ENCODE measurements around the gene POFUT2. TPM values are rescaled to one million over a fixed set of nuclear protein-coding genes. Genes with fewer than 3 reads are reported as not detected.

Gene POFUT2
- total RNA-seq, 4 donors from 2014 or later: 6.2 to 49.7 (median 24.6) TPM

GRCh38 chr21:45299026-45299863, 11.6 kb upstream of the POFUT2 start:
- intact Hi-C loops (cut with DNase I; ENCODE audit: low total_unique reads): no loop called here
- no peak overlapping the region for H3K27ac ChIP-seq
- no peaks in the 10 kb centered on the region for H3K27me3 ChIP-seq
- H3K4me3 ChIP-seq: no peak overlapping the region
- no peaks in the 10 kb centered on the region for H3K9me3 ChIP-seq
- H3K36me3 ChIP-seq: no peaks in the 10 kb centered on the region
- no peak for TF ChIP-seq POLR2A (IDR thresholded peaks at IDR 0.05)
- TF ChIP-seq, protein P1, sequence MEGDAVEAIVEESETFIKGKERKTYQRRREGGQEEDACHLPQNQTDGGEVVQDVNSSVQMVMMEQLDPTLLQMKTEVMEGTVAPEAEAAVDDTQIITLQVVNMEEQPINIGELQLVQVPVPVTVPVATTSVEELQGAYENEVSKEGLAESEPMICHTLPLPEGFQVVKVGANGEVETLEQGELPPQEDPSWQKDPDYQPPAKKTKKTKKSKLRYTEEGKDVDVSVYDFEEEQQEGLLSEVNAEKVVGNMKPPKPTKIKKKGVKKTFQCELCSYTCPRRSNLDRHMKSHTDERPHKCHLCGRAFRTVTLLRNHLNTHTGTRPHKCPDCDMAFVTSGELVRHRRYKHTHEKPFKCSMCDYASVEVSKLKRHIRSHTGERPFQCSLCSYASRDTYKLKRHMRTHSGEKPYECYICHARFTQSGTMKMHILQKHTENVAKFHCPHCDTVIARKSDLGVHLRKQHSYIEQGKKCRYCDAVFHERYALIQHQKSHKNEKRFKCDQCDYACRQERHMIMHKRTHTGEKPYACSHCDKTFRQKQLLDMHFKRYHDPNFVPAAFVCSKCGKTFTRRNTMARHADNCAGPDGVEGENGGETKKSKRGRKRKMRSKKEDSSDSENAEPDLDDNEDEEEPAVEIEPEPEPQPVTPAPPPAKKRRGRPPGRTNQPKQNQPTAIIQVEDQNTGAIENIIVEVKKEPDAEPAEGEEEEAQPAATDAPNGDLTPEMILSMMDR (IDR thresholded peaks at IDR 0.05): no peak
- peak; percentile 13 to 17 for DNase-seq
- H3K4me1 ChIP-seq: peaks cover 0 to 12% of the 10 kb centered on the region in 2 donors

DNA sequence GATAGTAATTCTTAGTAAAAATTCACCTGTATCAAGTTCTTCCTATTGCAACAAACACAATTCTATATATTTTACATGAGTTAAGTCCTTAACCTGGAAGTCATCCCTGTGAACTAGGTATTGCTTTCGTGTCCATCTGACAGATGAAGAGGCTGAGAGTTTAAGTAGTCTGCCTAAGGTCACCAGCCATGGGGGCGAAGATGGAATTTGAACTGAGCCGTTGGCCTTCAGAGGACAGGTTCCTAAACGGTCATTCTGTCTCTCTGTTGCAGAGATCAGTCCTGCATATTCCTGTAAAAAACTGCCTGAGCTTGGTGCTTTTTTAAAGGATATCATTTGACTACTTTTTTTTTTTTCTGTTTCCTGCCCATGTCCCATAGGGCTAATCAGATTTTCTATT, 10.2 kb upstream of the POFUT2 start:
- DNase-seq: no peak
- H3K9me3 ChIP-seq: no peaks in the 10 kb centered on the region
- no peaks in the 10 kb centered on the region for H3K27me3 ChIP-seq
- intact Hi-C loops (cut with DNase I; ENCODE audit: low total_unique reads): no loop called here
- H3K4me3 ChIP-seq: no peak overlapping the region
- H3K4me1 ChIP-seq: peaks cover 6 to 23% of the 10 kb centered on the region in 2 donors
- no peaks in the 10 kb centered on the region for H3K36me3 ChIP-seq
- TF ChIP-seq, protein P1 (IDR thresholded peaks at IDR 0.05): no peak
- no peak for TF ChIP-seq POLR2A (IDR thresholded peaks at IDR 0.05)
- no peak overlapping the region for H3K27ac ChIP-seq

GRCh38 chr21:45297329-45297728, 9.6 kb upstream of the POFUT2 start:
- DNase-seq: peak in 1 of 2 donors; percentile 13
- Histone ChIP-seq H3K4me3 (no peak overlapping the region), H3K9me3 (no peaks in the 10 kb centered on the region), H3K4me1 (peaks cover 11 to 28% of the 10 kb centered on the region in 2 donors), H3K36me3 (no peaks in the 10 kb centered on the region), H3K27ac (no peak overlapping the region), H3K27me3 (no peaks in the 10 kb centered on the region)
- TF ChIP-seq POLR2A (IDR thresholded peaks at IDR 0.05): no peak
- TF ChIP-seq, protein P1 (IDR thresholded peaks at IDR 0.05): no peak
- intact Hi-C loops (cut with DNase I; ENCODE audit: low total_unique reads): no loop called here

DNA sequence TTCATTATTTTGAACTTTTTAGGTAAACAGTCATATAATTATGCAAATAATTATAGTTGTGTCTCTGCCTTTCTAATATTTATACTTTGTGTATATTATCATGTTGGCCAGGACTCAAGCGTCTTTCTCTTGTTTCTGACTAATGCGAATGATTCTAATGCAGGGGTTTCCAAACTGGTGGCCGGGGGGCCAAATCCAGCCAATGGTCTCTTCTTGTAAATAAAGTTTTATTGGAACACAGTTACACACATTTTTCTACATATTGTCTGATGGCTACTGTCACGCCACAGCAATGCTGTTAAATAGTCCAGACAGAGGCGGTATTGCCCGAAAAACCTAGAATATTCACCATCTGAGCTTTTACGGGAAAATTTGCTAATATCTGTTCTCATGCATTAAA, 8.9 kb upstream of the POFUT2 start:
- DNase-seq: peak in 1 of 2 donors; percentile 15
- no peaks in the 10 kb centered on the region for H3K36me3 ChIP-seq
- no peak overlapping the region for H3K4me3 ChIP-seq
- peak overlapping the region in 1 of 2 donors; percentile 86 for H3K27ac ChIP-seq
- H3K27me3 ChIP-seq: no peaks in the 10 kb centered on the region
- TF ChIP-seq POLR2A (IDR thresholded peaks at IDR 0.05): no peak
- TF ChIP-seq, protein P1 (IDR thresholded peaks at IDR 0.05): no peak
- intact Hi-C loops (cut with DNase I; ENCODE audit: low total_unique reads): no loop called here
- H3K4me1 ChIP-seq: peaks cover 12 to 25% of the 10 kb centered on the region in 2 donors
- H3K9me3 ChIP-seq: no peaks in the 10 kb centered on the region

DNA sequence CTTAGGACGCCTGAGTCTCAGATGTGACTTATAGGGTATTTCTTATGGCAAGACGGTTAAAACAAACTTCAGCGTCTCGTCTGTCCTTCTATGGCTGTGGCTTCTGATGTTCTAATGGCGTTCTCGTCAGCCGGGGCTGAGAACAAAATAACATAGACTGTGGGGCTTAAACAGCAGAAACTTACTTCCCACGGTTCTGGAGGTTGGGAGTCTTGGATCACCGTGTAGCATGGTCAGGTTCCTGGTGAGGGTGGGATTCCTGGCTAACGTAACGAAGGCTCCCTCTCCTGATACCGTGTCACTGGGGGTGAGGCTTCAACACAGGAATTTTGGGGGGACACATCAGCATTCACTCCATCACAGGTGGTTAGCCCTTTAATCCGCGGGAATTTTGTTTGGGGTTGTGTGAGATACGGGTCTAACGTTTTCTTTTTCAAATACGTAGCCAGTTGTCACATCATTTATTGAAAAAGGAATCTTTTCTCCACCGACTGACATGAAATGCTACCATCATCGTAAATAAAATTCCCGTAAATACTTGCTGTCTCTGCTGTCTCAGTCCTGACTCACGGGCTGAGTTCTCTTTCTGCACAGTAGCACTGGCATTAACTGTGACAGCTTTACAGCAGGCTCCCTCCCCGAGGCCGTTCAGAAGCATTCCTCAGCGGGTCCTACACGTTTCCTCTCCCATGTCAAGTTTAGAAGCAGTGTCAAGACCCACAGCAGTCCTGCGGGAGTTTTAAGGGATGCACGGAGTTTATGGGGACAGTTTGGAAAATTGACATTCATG, 8.1 kb upstream of the POFUT2 start:
- intact Hi-C loops (cut with DNase I; ENCODE audit: low total_unique reads): no loop called here
- Histone ChIP-seq H3K9me3 (no peaks in the 10 kb centered on the region), H3K4me1 (peaks cover 12 to 21% of the 10 kb centered on the region in 2 donors), H3K36me3 (no peaks in the 10 kb centered on the region), H3K4me3 (no peak overlapping the region), H3K27me3 (no peaks in the 10 kb centered on the region), H3K27ac (peak overlapping the region; percentile 86 to 89)
- TF ChIP-seq, protein P1 (IDR thresholded peaks at IDR 0.05): no peak
- TF ChIP-seq POLR2A (IDR thresholded peaks at IDR 0.05): no peak
- DNase-seq: peak; percentile 65 to 73
